ENCODE data around the gene SLC39A11. TPM values are rescaled to one million over a fixed set of nuclear protein-coding genes. Genes with fewer than 3 reads are reported as not detected.

SLC39A11 gene
- polyA plus RNA-seq, 1 of the 3 experiments (the other 2 are of a cell fraction): 23.5 TPM

DNA sequence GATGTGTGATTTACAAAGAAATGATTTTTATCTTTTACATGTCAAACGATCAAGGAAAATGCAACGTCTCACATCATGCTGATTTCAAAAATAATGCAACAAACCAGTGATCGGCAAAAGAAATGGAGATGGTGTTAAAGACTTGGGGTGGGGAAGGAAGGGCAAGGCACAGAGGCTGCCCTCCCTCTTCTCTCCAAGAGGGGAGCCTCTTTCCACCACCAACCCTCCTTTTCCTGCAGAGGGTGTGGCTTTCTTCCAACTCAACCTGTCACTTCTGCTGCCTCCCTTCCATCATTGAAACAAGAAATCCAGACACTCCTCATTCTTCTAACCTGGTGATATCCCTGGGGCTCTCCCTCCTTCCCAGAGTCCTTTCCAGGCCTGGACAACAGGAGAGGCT, 320.8 kb downstream of the SLC39A11 start:
- 88% methylated on average over 3 of the region's 3 CpGs for WGBS (ENCODE audit: low lambda C conversion rate)
- H3K36me3 ChIP-seq (replicated peaks in 1 of 2; ENCODE audit: control insufficient read depth in 1 of 2, insufficient read depth in 2 of 2, low read length in 1 of 2): no peaks in the 10 kb centered on the region
- no peak for DNase-seq
- H2AFZ ChIP-seq (ENCODE audit: low read depth): no peak overlapping the region
- POLR2A ChIA-PET: no interaction called here
- TF ChIP-seq RAD21 (IDR thresholded peaks at IDR 0.05; ENCODE audit: low read length) (no peak), GATA2 (CRISPR knock-in tag; IDR thresholded peaks at IDR 0.05) (no peak), RCOR1 (IDR thresholded peaks at IDR 0.05; ENCODE audit: low read length) (no peak), RFX5 (IDR thresholded peaks at IDR 0.05; ENCODE audit: low read length) (no peak), FOXJ3 (CRISPR knock-in tag; IDR thresholded peaks at IDR 0.05) (no peak), FOSL2 (IDR thresholded peaks at IDR 0.05; ENCODE audit: borderline replicate concordance, low read depth) (no peak), TAF1 (IDR thresholded peaks at IDR 0.05; ENCODE audit: borderline replicate concordance, low read depth, low read length) (no peak), CHD2 (IDR thresholded peaks at IDR 0.05; ENCODE audit: low read length, partially characterized antibody) (no peak), NRF1 (IDR thresholded peaks at IDR 0.05; ENCODE audit: low read depth, low read length) (no peak), JUND (IDR thresholded peaks at IDR 0.05) (no peak), GABPA (IDR thresholded peaks at IDR 0.05; ENCODE audit: low read depth) (no peak), MEF2A (IDR thresholded peaks at IDR 0.05; ENCODE audit: borderline replicate concordance, low read depth) (no peak), FOXM1 (IDR thresholded peaks at IDR 0.05; ENCODE audit: low read depth) (no peak)
- TF ChIP-seq, protein P1, sequence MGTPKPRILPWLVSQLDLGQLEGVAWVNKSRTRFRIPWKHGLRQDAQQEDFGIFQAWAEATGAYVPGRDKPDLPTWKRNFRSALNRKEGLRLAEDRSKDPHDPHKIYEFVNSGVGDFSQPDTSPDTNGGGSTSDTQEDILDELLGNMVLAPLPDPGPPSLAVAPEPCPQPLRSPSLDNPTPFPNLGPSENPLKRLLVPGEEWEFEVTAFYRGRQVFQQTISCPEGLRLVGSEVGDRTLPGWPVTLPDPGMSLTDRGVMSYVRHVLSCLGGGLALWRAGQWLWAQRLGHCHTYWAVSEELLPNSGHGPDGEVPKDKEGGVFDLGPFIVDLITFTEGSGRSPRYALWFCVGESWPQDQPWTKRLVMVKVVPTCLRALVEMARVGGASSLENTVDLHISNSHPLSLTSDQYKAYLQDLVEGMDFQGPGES (IDR thresholded peaks at IDR 0.05; ENCODE audit: low read depth, low read length): no peak
- TF ChIP-seq, protein P2, sequence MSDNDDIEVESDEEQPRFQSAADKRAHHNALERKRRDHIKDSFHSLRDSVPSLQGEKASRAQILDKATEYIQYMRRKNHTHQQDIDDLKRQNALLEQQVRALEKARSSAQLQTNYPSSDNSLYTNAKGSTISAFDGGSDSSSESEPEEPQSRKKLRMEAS (IDR thresholded peaks at IDR 0.05; ENCODE audit: low read depth): no peak
- TF ChIP-seq, protein P3, sequence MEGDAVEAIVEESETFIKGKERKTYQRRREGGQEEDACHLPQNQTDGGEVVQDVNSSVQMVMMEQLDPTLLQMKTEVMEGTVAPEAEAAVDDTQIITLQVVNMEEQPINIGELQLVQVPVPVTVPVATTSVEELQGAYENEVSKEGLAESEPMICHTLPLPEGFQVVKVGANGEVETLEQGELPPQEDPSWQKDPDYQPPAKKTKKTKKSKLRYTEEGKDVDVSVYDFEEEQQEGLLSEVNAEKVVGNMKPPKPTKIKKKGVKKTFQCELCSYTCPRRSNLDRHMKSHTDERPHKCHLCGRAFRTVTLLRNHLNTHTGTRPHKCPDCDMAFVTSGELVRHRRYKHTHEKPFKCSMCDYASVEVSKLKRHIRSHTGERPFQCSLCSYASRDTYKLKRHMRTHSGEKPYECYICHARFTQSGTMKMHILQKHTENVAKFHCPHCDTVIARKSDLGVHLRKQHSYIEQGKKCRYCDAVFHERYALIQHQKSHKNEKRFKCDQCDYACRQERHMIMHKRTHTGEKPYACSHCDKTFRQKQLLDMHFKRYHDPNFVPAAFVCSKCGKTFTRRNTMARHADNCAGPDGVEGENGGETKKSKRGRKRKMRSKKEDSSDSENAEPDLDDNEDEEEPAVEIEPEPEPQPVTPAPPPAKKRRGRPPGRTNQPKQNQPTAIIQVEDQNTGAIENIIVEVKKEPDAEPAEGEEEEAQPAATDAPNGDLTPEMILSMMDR (IDR thresholded peaks at IDR 0.05): no peak
- TF ChIP-seq, protein P4, sequence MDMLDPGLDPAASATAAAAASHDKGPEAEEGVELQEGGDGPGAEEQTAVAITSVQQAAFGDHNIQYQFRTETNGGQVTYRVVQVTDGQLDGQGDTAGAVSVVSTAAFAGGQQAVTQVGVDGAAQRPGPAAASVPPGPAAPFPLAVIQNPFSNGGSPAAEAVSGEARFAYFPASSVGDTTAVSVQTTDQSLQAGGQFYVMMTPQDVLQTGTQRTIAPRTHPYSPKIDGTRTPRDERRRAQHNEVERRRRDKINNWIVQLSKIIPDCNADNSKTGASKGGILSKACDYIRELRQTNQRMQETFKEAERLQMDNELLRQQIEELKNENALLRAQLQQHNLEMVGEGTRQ (IDR thresholded peaks at IDR 0.05; ENCODE audit: borderline replicate concordance, low read depth, low read length): no peak
- no peaks in the 10 kb centered on the region for H3K9me3 ChIP-seq
- no peak overlapping the region for H3K4me2 ChIP-seq
- CTCF ChIA-PET: no interaction called here
- no peaks in the 10 kb centered on the region for H4K20me1 ChIP-seq (ENCODE audit: insufficient read depth)
- H3K9ac ChIP-seq: no peak overlapping the region
- H3K79me2 ChIP-seq (ENCODE audit: insufficient read depth): no peaks in the 10 kb centered on the region
- H3K27ac ChIP-seq (ENCODE audit: low read depth in 2 of 2, low read length in 1 of 2): no peak overlapping the region
- H3K4me3 ChIP-seq (ENCODE audit: low read depth in 2 of 2, low read length in 1 of 2): no peak overlapping the region
- no peaks in the 10 kb centered on the region for H3K9me2 ChIP-seq
- H3K4me1 ChIP-seq (ENCODE audit: control insufficient read depth in 1 of 2, insufficient read depth in 2 of 2, low read depth in 1 of 2, low read length in 1 of 2): peaks cover 0 to 7% of the 10 kb centered on the region in 2 experiments; a peak in 1 of 4 replicates
- no peaks in the 10 kb centered on the region for H3K27me3 ChIP-seq (ENCODE audit: insufficient read depth)
- H3F3A ChIP-seq (replicated peaks; ENCODE audit: insufficient read depth): no peaks in the 10 kb centered on the region
